ENCODE results near the gene TAOK3.
A peak's percentile ranks its signal among the peaks of the same experiment; 100 is the strongest.
"Not testable (repeated sequence)": the region's sequence is repeated elsewhere in the genome, so short reads cannot be mapped to it uniquely, and the experiment has no call there.

The TAOK3 gene

GRCh38 chr12:118299791-118300460 lies 72.8 kb downstream of the TAOK3 start:
- peak; percentile 83 for DNase-seq (ENCODE audit: low spot score)

- no peak for DNase-seq (ENCODE audit: low spot score)
Measured at GRCh38 chr12:118297284-118297683, 75.4 kb downstream of the TAOK3 start.

- DNase-seq (ENCODE audit: low spot score) = no peak
Measured at GRCh38 chr12:118292836-118293235, 79.9 kb downstream of the TAOK3 start.

GRCh38 chr12:118290130-118290529 lies 82.6 kb downstream of the TAOK3 start:
- DNase-seq (ENCODE audit: low spot score) = no peak

- DNase-seq (ENCODE audit: low spot score) = no peak
Measured at GRCh38 chr12:118288174-118288573, 84.5 kb downstream of the TAOK3 start.

- DNase-seq (ENCODE audit: low spot score) = no peak
Measured at GRCh38 chr12:118287728-118288127, 85.0 kb downstream of the TAOK3 start.

- DNase-seq (ENCODE audit: low spot score) = no peak
Measured at GRCh38 chr12:118282767-118283166, 89.9 kb downstream of the TAOK3 start.

- not testable (repeated sequence) for DNase-seq (ENCODE audit: low spot score)
Measured at GRCh38 chr12:118278288-118278687, 94.4 kb downstream of the TAOK3 start.

GRCh38 chr12:118274066-118274465 lies 98.6 kb downstream of the TAOK3 start:
- DNase-seq (ENCODE audit: low spot score) = no peak

GRCh38 chr12:118271770-118272417 lies 100.8 kb downstream of the TAOK3 start:
- DNase-seq (ENCODE audit: low spot score) = no peak

GRCh38 chr12:118271183-118271582 lies 101.5 kb downstream of the TAOK3 start:
- DNase-seq (ENCODE audit: low spot score) = no peak

GRCh38 chr12:118269806-118270205 lies 102.9 kb downstream of the TAOK3 start:
- no peak for DNase-seq (ENCODE audit: low spot score)

- no peak for DNase-seq (ENCODE audit: low spot score)
Measured at GRCh38 chr12:118259079-118259478, 113.6 kb downstream of the TAOK3 start.

- no peak for DNase-seq (ENCODE audit: low spot score)
Measured at GRCh38 chr12:118256352-118256751, 116.4 kb downstream of the TAOK3 start.

- no peak for DNase-seq (ENCODE audit: low spot score)
Measured at GRCh38 chr12:118249547-118249946, 123.2 kb downstream of the TAOK3 start.

GRCh38 chr12:118245886-118246285 lies 126.8 kb downstream of the TAOK3 start:
- not testable (repeated sequence) for DNase-seq (ENCODE audit: low spot score)

- DNase-seq (ENCODE audit: low spot score) = no peak
Measured at GRCh38 chr12:118238888-118239287, 133.8 kb downstream of the TAOK3 start.

- DNase-seq (ENCODE audit: low spot score) = no peak
Measured at GRCh38 chr12:118237908-118238307, 134.8 kb downstream of the TAOK3 start.

GRCh38 chr12:118237052-118237665 lies 135.5 kb downstream of the TAOK3 start:
- peak; percentile 8 for DNase-seq (ENCODE audit: low spot score)

GRCh38 chr12:118220702-118221101 lies 152.0 kb downstream of the TAOK3 start:
- DNase-seq (ENCODE audit: low spot score) = no peak

- DNase-seq (ENCODE audit: low spot score) = no peak
Measured at GRCh38 chr12:118219772-118220171, 152.9 kb downstream of the TAOK3 start.

GRCh38 chr12:118219106-118219505 lies 153.6 kb downstream of the TAOK3 start:
- no peak for DNase-seq (ENCODE audit: low spot score)

GRCh38 chr12:118213452-118213851 lies 159.3 kb downstream of the TAOK3 start:
- DNase-seq (ENCODE audit: low spot score) = no peak

Measured in putamen (tissue), 1 donor.